Adrenal gland (tissue), 12 donors: ENCODE results near the gene FOXO1. TPM values are rescaled to one million over a fixed set of nuclear protein-coding genes. Genes with fewer than 3 reads are reported as not detected.

Source experiments
- DNase-seq, 7 donors: peaks; one replicate each; pipeline ENCODE4 v3.0.0-alpha.2; 2019 to 2020
- H3K27ac ChIP-seq, 5 donors: fragments of 200-600 bp; sonication (generic) in 4 of 5; 1 replicate in 3 of 5; 2 replicates in 2 of 5; pipeline versions ENCODE4 v1.5.1 to v1.8.0; 2016 to 2020; ENCODE audit warnings: mild to moderate bottlenecking in 1 of 5
- H3K27me3 ChIP-seq: fragments of 200-600 bp; 2 replicates; pipeline ENCODE4 v1.8.0; 2021
- H3K36me3 ChIP-seq, 2 donors: fragments of 200-600 bp; replicated peaks in 1 of 2; 1 replicate in 1 of 2; 2 replicates in 1 of 2; pipeline versions ENCODE4 v1.5.1 to v1.8.0; 2018 to 2022
- H3K4me1 ChIP-seq, 2 donors: fragments of 200-600 bp; replicated peaks in 1 of 2; 1 replicate in 1 of 2; 2 replicates in 1 of 2; pipeline versions ENCODE4 v1.5.1 to v1.8.0; 2018 to 2021
- H3K4me3 ChIP-seq, 4 donors: fragments of 200-600 bp; sonication (generic) in 3 of 4; one replicate each; pipeline ENCODE4 v1.5.1; 2016 to 2018
- H3K9me3 ChIP-seq, 3 donors: fragments of 200-600 bp; sonication (generic) in 1 of 3; replicated peaks in 1 of 3; 1 replicate in 2 of 3; 2 replicates in 1 of 3; pipeline versions ENCODE4 v1.5.1 to v1.8.0; 2016 to 2021
- CTCF ChIP-seq, 6 experiments: fragments of 450-650 bp in 4 of 6; fragments of 200-600 bp in 2 of 6; sonication (generic) in 1 of 6; IDR thresholded peaks; 1 replicate in 5 of 6; 2 replicates in 1 of 6; pipeline versions ENCODE4 v1.5.1 to v1.8.0; 2016 to 2021; ENCODE audit warnings: antibody characterized with exemption in 6 of 6, mild to moderate bottlenecking in 2 of 6, moderate library complexity in 1 of 6
- POLR2A ChIP-seq, 2 donors: fragments of 450-650 bp; IDR thresholded peaks; one replicate each; pipeline ENCODE4 v1.6.1; 2017; ENCODE audit warnings: antibody characterized with exemption in 2 of 2, mild to moderate bottlenecking in 2 of 2, moderate library complexity in 1 of 2
- WGBS, 4 donors: extraction: QIAGEN DNeasy Blood & Tissue Kit in 2 of 4; methylation state at CpG; one replicate each; pipeline versions ENCODE4 v1.1.5 to v1.1.7; 2013 to 2017; 5-methylcytosine and 5-hydroxymethylcytosine counted together
- intact Hi-C, 2 donors: fragments of 100-400 bp; cut with DNase I; formaldehyde crosslinking; loops; one replicate each; pipeline versions ENCODE4 v1.14.1 to v1.15.0; 2022 to 2023
- polyA plus RNA-seq, 3 donors: library from polyadenylated mRNA; stranded (reverse); fragments of 200-250 nt in 2 of 3; fragments of 350-450 nt in 1 of 3; fragmentation: Illumina TruSeq in 1 of 3; extraction: RNeasy Lipid Tissue Mini Kit (QIAGEN cat#74804) in 1 of 3; gene quantifications; one replicate each; pipeline ENCODE4 v1.2.3, GENCODE V29; 2013 to 2014
- total RNA-seq, 9 donors: library from RNA; depleted of rRNA in 4 of 9; stranded (reverse); fragments of >200 nt in 4 of 9; fragments of 120-200 nt in 1 of 9; fragmentation: NEBNext Ultra II Directional in 1 of 9; extraction: Animal tissue kit (Norgen Biotek cat#: 25700) in 1 of 9; gene quantifications; one replicate each; pipeline versions ENCODE4 v1.1.0 to v1.2.4, GENCODE V29; 2013 to 2023
- donor health status: healthy with polysubstance abuse.
- donor health status: Bipolar disorder and iron deficiency.
- donor health status: DM: yes; HTN: yes; CAD: no.
- donor health status: DM: no; HTN: no; CAD: no.
- donor health status: DM: no; HTN: no; CAD: no.
- donor health status: DM: yes; HTN: yes; CAD: no.

The FOXO1 gene
- total and polyA plus RNA-seq, 12 donors: 4.3 to 35.4 (median 21.5) TPM

- no peaks in the 10 kb centered on the region for H3K9me3 ChIP-seq
- H3K27ac ChIP-seq: no peak overlapping the region
- H3K4me1 ChIP-seq: peaks cover 17 to 39% of the 10 kb centered on the region in 2 donors
- no peak overlapping the region for H3K4me3 ChIP-seq
- no peak for TF ChIP-seq CTCF (IDR thresholded peaks at IDR 0.05)
- TF ChIP-seq POLR2A (IDR thresholded peaks at IDR 0.05): no peak
- H3K27me3 ChIP-seq: no peaks in the 10 kb centered on the region
- DNase-seq: no peak
- no peaks in the 10 kb centered on the region for H3K36me3 ChIP-seq
- 86 to 96% (median 93%) methylated on average over 3 of the region's 3 CpGs for WGBS, 4 donors
- intact Hi-C loops: no loop called here
Observed at GRCh38 chr13:40632915-40633314, 33.5 kb downstream of the FOXO1 start.

- TF ChIP-seq POLR2A (IDR thresholded peaks at IDR 0.05) (no peak), CTCF (IDR thresholded peaks at IDR 0.05) (no peak)
- no peak for DNase-seq
- no peaks in the 10 kb centered on the region for H3K36me3 ChIP-seq
- H3K4me3 ChIP-seq: no peak overlapping the region
- intact Hi-C loops: no loop called here
- no peaks in the 10 kb centered on the region for H3K27me3 ChIP-seq
- H3K4me1 ChIP-seq: peaks cover 10 to 33% of the 10 kb centered on the region in 2 donors
- no peak overlapping the region for H3K27ac ChIP-seq
- 90 to 96% (median 93%) methylated on average over 4 of the region's 4 CpGs for WGBS, 4 donors
- H3K9me3 ChIP-seq: no peaks in the 10 kb centered on the region
Observed at GRCh38 chr13:40631605-40632004, 34.8 kb downstream of the FOXO1 start.

GRCh38 chr13:40629678-40630384, 36.6 kb downstream of the FOXO1 start:
- Histone ChIP-seq H3K4me1 (peaks cover 24 to 44% of the 10 kb centered on the region in 2 donors), H3K27me3 (no peaks in the 10 kb centered on the region), H3K36me3 (no peaks in the 10 kb centered on the region), H3K9me3 (no peaks in the 10 kb centered on the region), H3K4me3 (no peak overlapping the region), H3K27ac (peak overlapping the region in 1 of 5 donors; percentile 7)
- intact Hi-C loops: no loop called here
- TF ChIP-seq CTCF (IDR thresholded peaks at IDR 0.05): no peak
- TF ChIP-seq POLR2A (IDR thresholded peaks at IDR 0.05): no peak
- WGBS, 4 donors: 75 to 90% (median 76%) methylated on average over 3 of the region's 3 CpGs
- no peak for DNase-seq

- no peaks in the 10 kb centered on the region for H3K36me3 ChIP-seq
- H3K4me1 ChIP-seq: peaks cover 24 to 57% of the 10 kb centered on the region in 2 donors
- 89 to 100% (median 98%) methylated on average over 1 of the region's 1 CpG for WGBS, 4 donors
- H3K4me3 ChIP-seq: no peak overlapping the region
- DNase-seq: no peak
- intact Hi-C loops: no loop called here
- no peak for TF ChIP-seq POLR2A (IDR thresholded peaks at IDR 0.05)
- TF ChIP-seq CTCF (IDR thresholded peaks at IDR 0.05): no peak
- H3K9me3 ChIP-seq: no peaks in the 10 kb centered on the region
- H3K27me3 ChIP-seq: no peaks in the 10 kb centered on the region
- H3K27ac ChIP-seq: no peak overlapping the region
Observed at GRCh38 chr13:40626977-40627376, 39.5 kb downstream of the FOXO1 start.
